Prostate gland (tissue), 2 donors: ENCODE data around the gene CST3.

Source experiments
- POLR2AphosphoS5 ChIP-seq: sonication (generic); formaldehyde crosslinking; IDR thresholded peaks from one replicate; pipeline ENCODE4 v1.6.1; 2017; ENCODE audit warnings: antibody characterized with exemption
- TF ChIP-seq, protein P1 (sequence below), 4 experiments: fragments of 200-600 bp in 2 of 4; fragments of 450-650 bp in 2 of 4; sonication (generic) in 2 of 4; IDR thresholded peaks; 1 replicate in 3 of 4; 2 replicates in 1 of 4; pipeline ENCODE4 v1.5.1; 2016 to 2019; ENCODE audit warnings: antibody characterized with exemption in 4 of 4, mild to moderate bottlenecking in 2 of 4, moderate library complexity in 2 of 4

DNA sequence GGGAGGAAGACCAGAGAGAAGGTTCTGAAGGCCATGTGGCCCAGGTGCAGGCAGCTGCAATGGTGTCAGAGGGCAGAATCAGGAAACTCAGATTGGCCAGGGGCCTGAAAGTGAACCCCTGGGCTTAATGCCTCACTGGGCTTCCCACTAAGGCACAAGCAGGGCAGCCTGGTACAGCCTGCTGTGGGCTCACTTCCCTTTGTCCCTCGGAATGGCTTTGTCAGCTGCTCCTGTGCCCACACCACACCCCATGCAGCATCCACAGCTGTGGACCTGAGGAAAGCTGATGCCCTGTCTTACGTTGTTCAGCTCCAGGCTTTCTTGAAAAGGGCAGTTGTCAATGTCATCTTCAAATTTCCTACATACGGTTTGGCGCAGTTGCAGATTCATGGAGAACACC is 34.4 kb downstream of the CST3 start:
- TF ChIP-seq, protein P1, sequence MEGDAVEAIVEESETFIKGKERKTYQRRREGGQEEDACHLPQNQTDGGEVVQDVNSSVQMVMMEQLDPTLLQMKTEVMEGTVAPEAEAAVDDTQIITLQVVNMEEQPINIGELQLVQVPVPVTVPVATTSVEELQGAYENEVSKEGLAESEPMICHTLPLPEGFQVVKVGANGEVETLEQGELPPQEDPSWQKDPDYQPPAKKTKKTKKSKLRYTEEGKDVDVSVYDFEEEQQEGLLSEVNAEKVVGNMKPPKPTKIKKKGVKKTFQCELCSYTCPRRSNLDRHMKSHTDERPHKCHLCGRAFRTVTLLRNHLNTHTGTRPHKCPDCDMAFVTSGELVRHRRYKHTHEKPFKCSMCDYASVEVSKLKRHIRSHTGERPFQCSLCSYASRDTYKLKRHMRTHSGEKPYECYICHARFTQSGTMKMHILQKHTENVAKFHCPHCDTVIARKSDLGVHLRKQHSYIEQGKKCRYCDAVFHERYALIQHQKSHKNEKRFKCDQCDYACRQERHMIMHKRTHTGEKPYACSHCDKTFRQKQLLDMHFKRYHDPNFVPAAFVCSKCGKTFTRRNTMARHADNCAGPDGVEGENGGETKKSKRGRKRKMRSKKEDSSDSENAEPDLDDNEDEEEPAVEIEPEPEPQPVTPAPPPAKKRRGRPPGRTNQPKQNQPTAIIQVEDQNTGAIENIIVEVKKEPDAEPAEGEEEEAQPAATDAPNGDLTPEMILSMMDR (IDR thresholded peaks at IDR 0.05) = no peak
- no peak for TF ChIP-seq POLR2AphosphoS5
